Measurements from ENCODE around the gene SGSH. TPM values are rescaled to one million over a fixed set of nuclear protein-coding genes. Genes with fewer than 3 reads are reported as not detected.

Gene SGSH
- total RNA-seq, 1 donor = 17.6 TPM

- no peak for TF ChIP-seq CTCF (IDR thresholded peaks at IDR 0.05; ENCODE audit: insufficient read depth, low read length)
- H3K4me3 ChIP-seq (ENCODE audit: low read depth, low read length) = no peak overlapping the region
- no peak for DNase-seq (ENCODE audit: low read depth)
Observed at GRCh38 chr17:80180192-80180591, 39.9 kb downstream of the SGSH start.

- no peak for TF ChIP-seq CTCF (IDR thresholded peaks at IDR 0.05; ENCODE audit: insufficient read depth, low read length)
- no peak for DNase-seq (ENCODE audit: low read depth)
- H3K4me3 ChIP-seq (ENCODE audit: low read depth, low read length) = no peak overlapping the region
Observed at GRCh38 chr17:80177986-80178595, 42.0 kb downstream of the SGSH start.

- H3K4me3 ChIP-seq (ENCODE audit: low read depth, low read length) = no peak overlapping the region
- TF ChIP-seq CTCF (IDR thresholded peaks at IDR 0.05; ENCODE audit: insufficient read depth, low read length) = no peak
- no peak for DNase-seq (ENCODE audit: low read depth)
Observed at GRCh38 chr17:80176757-80177156, 43.4 kb downstream of the SGSH start.

GRCh38 chr17:80173916-80174315, 46.2 kb downstream of the SGSH start:
- no peak for DNase-seq (ENCODE audit: low read depth)
- no peak overlapping the region for H3K4me3 ChIP-seq (ENCODE audit: low read depth, low read length)
- TF ChIP-seq CTCF (IDR thresholded peaks at IDR 0.05; ENCODE audit: insufficient read depth, low read length) = no peak

GRCh38 chr17:80173126-80173525, 47.0 kb downstream of the SGSH start:
- no peak for TF ChIP-seq CTCF (IDR thresholded peaks at IDR 0.05; ENCODE audit: insufficient read depth, low read length)
- no peak for DNase-seq (ENCODE audit: low read depth)

GRCh38 chr17:80171681-80172080, 48.5 kb downstream of the SGSH start:
- no peak for DNase-seq (ENCODE audit: low read depth)

More at GRCh38 chr17:80173126-80173525, 47.0 kb downstream of the SGSH start:
- no peak overlapping the region for H3K4me3 ChIP-seq (ENCODE audit: low read depth, low read length)

More at GRCh38 chr17:80171681-80172080, 48.5 kb downstream of the SGSH start:
- no peak overlapping the region for H3K4me3 ChIP-seq (ENCODE audit: low read depth, low read length)
- no peak for TF ChIP-seq CTCF (IDR thresholded peaks at IDR 0.05; ENCODE audit: insufficient read depth, low read length)
